GM12878 (cell line): ENCODE data around the gene PROM1.

Source experiments
- BHLHE40 ChIP-seq, 2 experiments: fragments of 450-650 bp in 1 of 2; IDR thresholded peaks; 2 replicates each; pipeline ENCODE4 v1.6.1; 2011 to 2017; ENCODE audit warnings: low read depth in 2 of 2, borderline replicate concordance in 1 of 2, improper control_type of control experiment in 1 of 2, low read length in 1 of 2, mild to moderate bottlenecking in 1 of 2
- EZH2 ChIP-seq: IDR thresholded peaks from 2 replicates; pipeline ENCODE4 v1.6.1; 2012; ENCODE audit warnings: low read depth, mild to moderate bottlenecking, control low read depth, inconsistent platforms, low read length, borderline replicate concordance; ENCODE audit not compliant: control insufficient read depth
- MEF2A ChIP-seq: IDR thresholded peaks from 2 replicates; pipeline ENCODE4 v1.6.1; 2011; ENCODE audit warnings: low read depth, mild to moderate bottlenecking, low read length, moderate library complexity; ENCODE audit not compliant: insufficient read depth
- PML ChIP-seq: IDR thresholded peaks from 2 replicates; pipeline ENCODE4 v1.6.1; 2012; ENCODE audit warnings: low read length, inconsistent platforms
- SMARCA5 ChIP-seq: fragments of 450-650 bp; IDR thresholded peaks from 2 replicates; pipeline ENCODE4 v1.6.1; 2017; ENCODE audit warnings: mild to moderate bottlenecking
- TF ChIP-seq, protein P1 (sequence below): IDR thresholded peaks from 2 replicates; pipeline ENCODE4 v1.6.1; 2011; ENCODE audit warnings: mild to moderate bottlenecking, low read depth, low read length, moderate library complexity; ENCODE audit not compliant: insufficient replicate concordance

DNA sequence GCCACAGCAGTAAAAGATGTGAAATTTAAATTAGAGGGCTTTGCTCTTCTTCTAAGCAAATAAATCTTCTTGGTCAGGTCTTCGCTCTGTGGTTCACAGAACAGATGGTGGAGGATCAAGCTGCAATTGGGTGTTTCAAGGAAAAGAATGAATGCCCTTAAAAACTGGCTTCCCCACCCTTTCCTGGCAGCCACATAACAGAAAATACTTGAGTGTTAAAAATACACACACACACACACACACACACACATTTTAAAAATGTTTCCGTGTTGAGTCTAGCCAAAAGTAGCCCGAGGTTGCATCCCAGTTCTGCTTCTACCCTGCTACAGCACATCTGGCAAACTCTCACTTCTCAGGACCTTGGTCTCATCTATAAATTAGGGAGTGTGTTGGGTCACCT lies 64.2 kb downstream of the PROM1 start:
- TF ChIP-seq, protein P1, sequence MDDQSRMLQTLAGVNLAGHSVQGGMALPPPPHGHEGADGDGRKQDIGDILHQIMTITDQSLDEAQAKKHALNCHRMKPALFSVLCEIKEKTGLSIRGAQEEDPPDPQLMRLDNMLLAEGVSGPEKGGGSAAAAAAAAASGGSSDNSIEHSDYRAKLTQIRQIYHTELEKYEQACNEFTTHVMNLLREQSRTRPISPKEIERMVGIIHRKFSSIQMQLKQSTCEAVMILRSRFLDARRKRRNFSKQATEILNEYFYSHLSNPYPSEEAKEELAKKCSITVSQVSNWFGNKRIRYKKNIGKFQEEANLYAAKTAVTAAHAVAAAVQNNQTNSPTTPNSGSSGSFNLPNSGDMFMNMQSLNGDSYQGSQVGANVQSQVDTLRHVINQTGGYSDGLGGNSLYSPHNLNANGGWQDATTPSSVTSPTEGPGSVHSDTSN: no peak
- no peak for TF ChIP-seq PML
- TF ChIP-seq EZH2: no peak
- TF ChIP-seq BHLHE40 (IDR thresholded peaks at IDR 0.05; ENCODE audit: borderline replicate concordance in 1 of 2, low read depth in 2 of 2, low read length in 1 of 2): no peak
- no peak for TF ChIP-seq SMARCA5
- no peak for TF ChIP-seq MEF2A
